GM23338 (cell line): ENCODE data around the gene ANKLE2. TPM values are rescaled to one million over a fixed set of nuclear protein-coding genes. Genes with fewer than 3 reads are reported as not detected.

Source experiments
- ATAC-seq: fragments of 200-7000 bp; cut with Tn5 transposase; 3 replicates; pipeline ENCODE4 v1.9.1; 2020
- DNase-seq: peaks from one replicate; pipeline ENCODE4 v3.0.0-alpha.2; 2015; ENCODE audit warnings: low spot score
- H2AFZ ChIP-seq: fragments of 200-600 bp; sonication (generic); 2 replicates; pipeline ENCODE4 v1.8.0; 2016; ENCODE audit warnings: antibody characterized with exemption, mild to moderate bottlenecking, moderate library complexity
- H3F3A ChIP-seq: fragments of 200-600 bp; sonication (generic); replicated peaks from 2 replicates; pipeline ENCODE4 v1.8.0; 2017; ENCODE audit warnings: antibody characterized with exemption, mixed run types, low read depth
- H3K27ac ChIP-seq: fragments of 200-600 bp; sonication (generic); 2 replicates; pipeline ENCODE4 v1.6.1; 2016; ENCODE audit warnings: low read depth
- H3K27me3 ChIP-seq: fragments of 200-600 bp; sonication (generic); 2 replicates; pipeline ENCODE4 v1.8.0; 2016; ENCODE audit warnings: mild to moderate bottlenecking, mixed run types, moderate library complexity; ENCODE audit not compliant: insufficient read depth
- H3K36me3 ChIP-seq: fragments of 200-600 bp; sonication (generic); 2 replicates; pipeline ENCODE4 v1.8.0; 2016; ENCODE audit warnings: mild to moderate bottlenecking; ENCODE audit not compliant: insufficient read depth
- H3K4me1 ChIP-seq: fragments of 200-600 bp; sonication (generic); 2 replicates; pipeline ENCODE4 v1.8.0; 2016; ENCODE audit warnings: mild to moderate bottlenecking, moderate library complexity; ENCODE audit not compliant: insufficient read depth
- H3K4me2 ChIP-seq: fragments of 200-600 bp; sonication (generic); 2 replicates; pipeline ENCODE4 v1.7.1; 2017; ENCODE audit warnings: mixed run types
- H3K4me3 ChIP-seq: fragments of 200-600 bp; sonication (generic); 2 replicates; pipeline ENCODE4 v1.6.1; 2016; ENCODE audit warnings: mixed run types
- H3K79me2 ChIP-seq: fragments of 200-600 bp; sonication (generic); replicated peaks from 2 replicates; pipeline ENCODE4 v1.8.0; 2017; ENCODE audit warnings: mild to moderate bottlenecking; ENCODE audit not compliant: insufficient read depth
- H3K9me2 ChIP-seq: fragments of 200-600 bp; sonication (generic); 2 replicates; pipeline ENCODE4 v1.8.0; 2017; ENCODE audit not compliant: insufficient read depth
- H4K20me1 ChIP-seq: fragments of 200-600 bp; sonication (generic); replicated peaks from 2 replicates; pipeline ENCODE4 v1.8.0; 2017; ENCODE audit warnings: mild to moderate bottlenecking; ENCODE audit not compliant: insufficient read depth
- H3K27ac Mint-ChIP-seq: 2 replicates; pipeline ENCODE4 v1.8.0; 2020; ENCODE audit warnings: inconsistent platforms, mild to moderate bottlenecking, moderate library complexity, mixed read lengths
- H3K27me3 Mint-ChIP-seq: 3 replicates; pipeline ENCODE4 v1.8.0; 2022; ENCODE audit warnings: low read depth, mild to moderate bottlenecking, moderate library complexity, mixed read lengths, inconsistent platforms; ENCODE audit not compliant: insufficient read depth, poor library complexity
- H3K36me3 Mint-ChIP-seq: 3 replicates; pipeline ENCODE4 v1.8.0; 2021; ENCODE audit warnings: low read depth, mild to moderate bottlenecking, inconsistent platforms, moderate library complexity, mixed read lengths
- H3K4me1 Mint-ChIP-seq: 3 replicates; pipeline ENCODE4 v1.8.0; 2020; ENCODE audit warnings: mild to moderate bottlenecking, inconsistent platforms, mixed read lengths
- H3K4me3 Mint-ChIP-seq: 3 replicates; pipeline ENCODE4 v1.8.0; 2021; ENCODE audit warnings: moderate library complexity, mild to moderate bottlenecking, inconsistent platforms, mixed read lengths
- H3K9me3 Mint-ChIP-seq: 3 replicates; pipeline ENCODE4 v1.8.0; 2020; ENCODE audit warnings: moderate library complexity, mild to moderate bottlenecking, inconsistent platforms, mixed read lengths
- CREB1 ChIP-seq: fragments of 250-450 bp; sonication (Bioruptor Pico); IDR thresholded peaks from 2 replicates; pipeline ENCODE4 v1.5.0; 2020; ENCODE audit warnings: low read depth, mild to moderate bottlenecking, moderate library complexity
- EZH2 ChIP-seq: fragments of 200-600 bp; sonication (generic); IDR thresholded peaks from one replicate; pipeline ENCODE4 v1.8.0; 2017; ENCODE audit warnings: antibody characterized with exemption, mild to moderate bottlenecking, low read depth; ENCODE audit not compliant: unreplicated experiment
- EZH2phosphoT487 ChIP-seq: fragments of 200-600 bp; sonication (generic); IDR thresholded peaks from one replicate; pipeline ENCODE4 v1.8.1; 2018; ENCODE audit warnings: antibody characterized with exemption; ENCODE audit not compliant: unreplicated experiment
- JUNB ChIP-seq: IDR thresholded peaks from one replicate; pipeline ENCODE4 v1.6.1; 2016; ENCODE audit warnings: antibody characterized with exemption; ENCODE audit not compliant: unreplicated experiment
- NANOG ChIP-seq: IDR thresholded peaks from 2 replicates; pipeline ENCODE4 v1.6.1; 2016; ENCODE audit warnings: antibody characterized with exemption, borderline replicate concordance
- POLR2AphosphoS5 ChIP-seq: IDR thresholded peaks from 2 replicates; pipeline ENCODE4 v1.6.1; 2016; ENCODE audit warnings: antibody characterized with exemption, low read depth
- STAT1 ChIP-seq: IDR thresholded peaks from one replicate; pipeline ENCODE4 v1.6.1; 2016; ENCODE audit warnings: antibody characterized with exemption; ENCODE audit not compliant: unreplicated experiment
- ZNF114 ChIP-seq: fragments of 250-450 bp; sonication (Bioruptor Pico); IDR thresholded peaks from 2 replicates; pipeline ENCODE4 v1.5.0; 2020; ENCODE audit warnings: mild to moderate bottlenecking, moderate library complexity
- ZNF331 ChIP-seq: fragments of 250-450 bp; sonication (Bioruptor Pico); IDR thresholded peaks from 2 replicates; pipeline ENCODE4 v1.5.0; 2020; ENCODE audit warnings: low read depth, mild to moderate bottlenecking, moderate library complexity
- polyA plus RNA-seq: library from polyadenylated mRNA; unstranded; fragments of >200 nt; fragmentation: Nextera tagmentation; extraction: Ambion mirVana; gene quantifications from 2 replicates; pipeline ENCODE4 v1.2.1, GENCODE V29; 2016
- total RNA-seq: library from RNA; depleted of rRNA; stranded (reverse); fragments of >200 nt; shearing (Covaris generic); gene quantifications from 2 replicates; pipeline ENCODE4 v1.2.3, GENCODE V29; 2014
- TF ChIP-seq, protein P1 (sequence below): fragments of 250-450 bp; sonication (Bioruptor Pico); IDR thresholded peaks from 2 replicates; pipeline ENCODE4 v1.5.0; 2020; ENCODE audit warnings: mild to moderate bottlenecking, moderate library complexity
- TF ChIP-seq, protein P2 (sequence below): IDR thresholded peaks from 2 replicates; pipeline ENCODE4 v1.6.1; 2016; ENCODE audit warnings: antibody characterized with exemption
- TF ChIP-seq, protein P3 (sequence below), 2 experiments: fragments of 200-600 bp in 1 of 2; sonication (generic) in 1 of 2; conservative IDR thresholded peaks; 2 replicates each; pipeline versions ENCODE4 v1.5.1 to v1.6.1; 2016 to 2017; ENCODE audit warnings: antibody characterized with exemption in 2 of 2, low read depth in 2 of 2, mild to moderate bottlenecking in 2 of 2, moderate library complexity in 1 of 2

ANKLE2 gene
- total and polyA plus RNA-seq, 2 experiments from 2014 or later, result 27.2 to 63.7 TPM

DNA sequence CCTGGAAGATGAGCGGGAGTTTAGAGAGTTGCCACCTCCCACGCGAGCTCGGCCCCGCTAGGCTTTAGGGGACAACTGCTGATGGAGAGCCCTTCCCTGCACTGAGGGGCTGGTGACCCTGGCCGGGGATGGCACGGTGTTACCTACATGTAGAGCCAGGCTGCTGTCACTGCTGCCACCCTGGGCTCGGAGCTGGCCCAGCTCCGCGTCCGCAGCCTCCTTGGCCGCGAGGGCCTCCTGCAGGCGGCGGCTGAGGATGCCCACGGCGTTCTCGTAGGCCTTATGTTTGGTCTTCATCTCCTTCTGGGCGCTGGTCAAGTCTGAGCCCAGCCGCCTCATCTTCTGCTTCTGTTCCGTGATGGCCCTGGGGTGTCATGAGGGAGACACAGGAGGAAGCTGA lies 24.6 kb upstream of the ANKLE2 start (continued):
- TF ChIP-seq ZNF114 (CRISPR knock-in tag), result no peak
- no peak for TF ChIP-seq CREB1
- TF ChIP-seq EZH2, result no peak
- no peak for TF ChIP-seq NANOG
- no peak for TF ChIP-seq POLR2AphosphoS5
- no peak for TF ChIP-seq STAT1

DNA sequence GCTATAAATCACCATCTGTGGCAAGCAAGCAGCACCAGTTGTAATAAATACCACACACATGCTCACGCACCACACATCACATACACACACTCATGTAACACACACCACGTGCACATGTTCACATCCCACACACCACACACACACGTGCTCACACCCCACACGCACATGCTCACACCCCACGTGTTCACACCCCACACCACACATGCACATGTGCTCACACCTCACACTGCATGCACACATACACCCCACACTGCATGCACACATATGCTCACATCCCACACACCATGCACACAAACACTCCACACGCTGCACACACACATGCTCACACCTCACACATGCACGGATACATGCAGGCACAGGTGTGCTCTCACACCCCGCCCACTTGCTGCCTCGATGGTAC lies 22.9 kb upstream of the ANKLE2 start:
- Histone ChIP-seq H3F3A (0 out of 2 replicates have a peak, but pooled peaks cover 6% of the 10 kb centered on the region), H3K79me2 (no peaks in the 10 kb centered on the region), H2AFZ (no peak overlapping the region), H3K4me3 (no peak overlapping the region), H4K20me1 (no peaks in the 10 kb centered on the region), H3K9me2 (no peaks in the 10 kb centered on the region), H3K4me1 (no peaks in the 10 kb centered on the region), H3K4me2 (no peak overlapping the region), H3K27me3 (no peaks in the 10 kb centered on the region), H3K27ac (no peak overlapping the region), H3K36me3 (peaks cover 21% of the 10 kb centered on the region)
- no peak for DNase-seq
- H3K27me3 Mint-ChIP-seq, result peaks cover 11% of the 10 kb centered on the region
- no peaks in the 10 kb centered on the region for H3K4me1 Mint-ChIP-seq
- no peak for ATAC-seq
- no peak for TF ChIP-seq EZH2
- peaks cover 73% of the 10 kb centered on the region for H3K36me3 Mint-ChIP-seq
- H3K9me3 Mint-ChIP-seq, result no peaks in the 10 kb centered on the region
- H3K27ac Mint-ChIP-seq, result no peak overlapping the region
- no peak overlapping the region for H3K4me3 Mint-ChIP-seq

DNA sequence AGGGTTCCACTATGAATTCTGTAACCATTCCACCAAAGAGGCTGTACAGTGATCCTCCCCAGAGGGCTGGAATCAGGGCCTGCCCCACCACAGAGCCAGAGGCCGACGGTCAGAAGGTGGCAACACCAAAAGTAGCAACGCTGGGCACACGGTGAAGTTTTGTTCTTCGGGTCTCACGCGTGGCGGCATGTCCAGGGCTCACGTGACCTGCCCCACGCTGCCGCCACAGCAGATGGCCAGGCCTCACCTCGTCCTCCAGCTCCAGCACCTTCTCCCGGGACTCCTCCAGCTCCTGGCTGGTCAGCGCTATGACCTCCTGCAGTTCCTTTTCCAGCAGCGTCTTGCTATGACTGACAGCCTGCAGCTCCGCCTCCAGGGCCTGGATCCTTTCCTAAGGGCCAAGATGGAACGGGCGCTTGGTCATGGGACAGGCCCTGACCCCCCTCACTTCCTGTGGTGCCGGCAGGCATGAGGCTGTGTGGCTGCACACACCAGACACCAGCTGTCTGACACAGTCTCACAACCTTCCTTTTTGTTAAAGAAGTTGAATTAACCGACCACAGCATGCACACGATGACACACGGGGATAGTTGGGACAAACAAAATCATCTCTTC lies 22.4 kb upstream of the ANKLE2 start:
- Histone ChIP-seq H3K79me2 (no peaks in the 10 kb centered on the region), H3K27ac (no peak overlapping the region), H3K9me2 (no peaks in the 10 kb centered on the region), H3K27me3 (no peaks in the 10 kb centered on the region), H3K4me2 (no peak overlapping the region), H4K20me1 (no peaks in the 10 kb centered on the region), H3K4me3 (no peak overlapping the region), H2AFZ (no peak overlapping the region), H3F3A (0 out of 2 replicates have a peak, but pooled peaks cover 5% of the 10 kb centered on the region), H3K4me1 (no peaks in the 10 kb centered on the region), H3K36me3 (peaks cover 21% of the 10 kb centered on the region)
- Mint-ChIP-seq H3K4me1 (no peaks in the 10 kb centered on the region), H3K4me3 (no peak overlapping the region), H3K36me3 (peaks cover 70% of the 10 kb centered on the region), H3K27ac (no peak overlapping the region), H3K27me3 (peaks cover 11% of the 10 kb centered on the region), H3K9me3 (no peaks in the 10 kb centered on the region)
- DNase-seq, result no peak
- ATAC-seq, result no peak
- TF ChIP-seq, protein P1, sequence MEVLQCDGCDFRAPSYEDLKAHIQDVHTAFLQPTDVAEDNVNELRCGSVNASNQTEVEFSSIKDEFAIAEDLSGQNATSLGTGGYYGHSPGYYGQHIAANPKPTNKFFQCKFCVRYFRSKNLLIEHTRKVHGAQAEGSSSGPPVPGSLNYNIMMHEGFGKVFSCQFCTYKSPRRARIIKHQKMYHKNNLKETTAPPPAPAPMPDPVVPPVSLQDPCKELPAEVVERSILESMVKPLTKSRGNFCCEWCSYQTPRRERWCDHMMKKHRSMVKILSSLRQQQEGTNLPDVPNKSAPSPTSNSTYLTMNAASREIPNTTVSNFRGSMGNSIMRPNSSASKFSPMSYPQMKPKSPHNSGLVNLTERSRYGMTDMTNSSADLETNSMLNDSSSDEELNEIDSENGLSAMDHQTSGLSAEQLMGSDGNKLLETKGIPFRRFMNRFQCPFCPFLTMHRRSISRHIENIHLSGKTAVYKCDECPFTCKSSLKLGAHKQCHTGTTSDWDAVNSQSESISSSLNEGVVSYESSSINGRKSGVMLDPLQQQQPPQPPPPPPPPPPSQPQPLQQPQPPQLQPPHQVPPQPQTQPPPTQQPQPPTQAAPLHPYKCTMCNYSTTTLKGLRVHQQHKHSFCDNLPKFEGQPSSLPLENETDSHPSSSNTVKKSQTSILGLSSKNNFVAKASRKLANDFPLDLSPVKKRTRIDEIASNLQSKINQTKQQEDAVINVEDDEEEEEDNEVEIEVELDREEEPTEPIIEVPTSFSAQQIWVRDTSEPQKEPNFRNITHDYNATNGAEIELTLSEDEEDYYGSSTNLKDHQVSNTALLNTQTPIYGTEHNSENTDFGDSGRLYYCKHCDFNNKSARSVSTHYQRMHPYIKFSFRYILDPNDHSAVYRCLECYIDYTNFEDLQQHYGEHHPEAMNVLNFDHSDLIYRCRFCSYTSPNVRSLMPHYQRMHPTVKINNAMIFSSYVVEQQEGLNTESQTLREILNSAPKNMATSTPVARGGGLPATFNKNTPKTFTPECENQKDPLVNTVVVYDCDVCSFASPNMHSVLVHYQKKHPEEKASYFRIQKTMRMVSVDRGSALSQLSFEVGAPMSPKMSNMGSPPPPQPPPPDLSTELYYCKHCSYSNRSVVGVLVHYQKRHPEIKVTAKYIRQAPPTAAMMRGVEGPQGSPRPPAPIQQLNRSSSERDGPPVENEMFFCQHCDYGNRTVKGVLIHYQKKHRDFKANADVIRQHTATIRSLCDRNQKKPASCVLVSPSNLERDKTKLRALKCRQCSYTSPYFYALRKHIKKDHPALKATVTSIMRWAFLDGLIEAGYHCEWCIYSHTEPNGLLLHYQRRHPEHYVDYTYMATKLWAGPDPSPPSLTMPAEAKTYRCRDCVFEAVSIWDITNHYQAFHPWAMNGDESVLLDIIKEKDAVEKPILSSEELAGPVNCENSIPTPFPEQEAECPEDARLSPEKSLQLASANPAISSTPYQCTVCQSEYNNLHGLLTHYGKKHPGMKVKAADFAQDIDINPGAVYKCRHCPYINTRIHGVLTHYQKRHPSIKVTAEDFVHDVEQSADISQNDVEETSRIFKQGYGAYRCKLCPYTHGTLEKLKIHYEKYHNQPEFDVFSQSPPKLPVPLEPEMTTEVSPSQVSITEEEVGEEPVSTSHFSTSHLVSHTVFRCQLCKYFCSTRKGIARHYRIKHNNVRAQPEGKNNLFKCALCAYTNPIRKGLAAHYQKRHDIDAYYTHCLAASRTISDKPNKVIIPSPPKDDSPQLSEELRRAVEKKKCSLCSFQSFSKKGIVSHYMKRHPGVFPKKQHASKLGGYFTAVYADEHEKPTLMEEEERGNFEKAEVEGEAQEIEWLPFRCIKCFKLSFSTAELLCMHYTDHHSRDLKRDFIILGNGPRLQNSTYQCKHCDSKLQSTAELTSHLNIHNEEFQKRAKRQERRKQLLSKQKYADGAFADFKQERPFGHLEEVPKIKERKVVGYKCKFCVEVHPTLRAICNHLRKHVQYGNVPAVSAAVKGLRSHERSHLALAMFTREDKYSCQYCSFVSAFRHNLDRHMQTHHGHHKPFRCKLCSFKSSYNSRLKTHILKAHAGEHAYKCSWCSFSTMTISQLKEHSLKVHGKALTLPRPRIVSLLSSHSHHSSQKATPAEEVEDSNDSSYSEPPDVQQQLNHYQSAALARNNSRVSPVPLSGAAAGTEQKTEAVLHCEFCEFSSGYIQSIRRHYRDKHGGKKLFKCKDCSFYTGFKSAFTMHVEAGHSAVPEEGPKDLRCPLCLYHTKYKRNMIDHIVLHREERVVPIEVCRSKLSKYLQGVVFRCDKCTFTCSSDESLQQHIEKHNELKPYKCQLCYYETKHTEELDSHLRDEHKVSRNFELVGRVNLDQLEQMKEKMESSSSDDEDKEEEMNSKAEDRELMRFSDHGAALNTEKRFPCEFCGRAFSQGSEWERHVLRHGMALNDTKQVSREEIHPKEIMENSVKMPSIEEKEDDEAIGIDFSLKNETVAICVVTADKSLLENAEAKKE (CRISPR knock-in tag), result no peak
- TF ChIP-seq EZH2phosphoT487, result no peak
- TF ChIP-seq ZNF114 (CRISPR knock-in tag), result no peak
- no peak for TF ChIP-seq JUNB
- TF ChIP-seq, protein P2, sequence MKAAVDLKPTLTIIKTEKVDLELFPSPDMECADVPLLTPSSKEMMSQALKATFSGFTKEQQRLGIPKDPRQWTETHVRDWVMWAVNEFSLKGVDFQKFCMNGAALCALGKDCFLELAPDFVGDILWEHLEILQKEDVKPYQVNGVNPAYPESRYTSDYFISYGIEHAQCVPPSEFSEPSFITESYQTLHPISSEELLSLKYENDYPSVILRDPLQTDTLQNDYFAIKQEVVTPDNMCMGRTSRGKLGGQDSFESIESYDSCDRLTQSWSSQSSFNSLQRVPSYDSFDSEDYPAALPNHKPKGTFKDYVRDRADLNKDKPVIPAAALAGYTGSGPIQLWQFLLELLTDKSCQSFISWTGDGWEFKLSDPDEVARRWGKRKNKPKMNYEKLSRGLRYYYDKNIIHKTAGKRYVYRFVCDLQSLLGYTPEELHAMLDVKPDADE, result no peak
- no peak for TF ChIP-seq EZH2
- TF ChIP-seq ZNF331 (CRISPR knock-in tag), result no peak
- TF ChIP-seq, protein P3, sequence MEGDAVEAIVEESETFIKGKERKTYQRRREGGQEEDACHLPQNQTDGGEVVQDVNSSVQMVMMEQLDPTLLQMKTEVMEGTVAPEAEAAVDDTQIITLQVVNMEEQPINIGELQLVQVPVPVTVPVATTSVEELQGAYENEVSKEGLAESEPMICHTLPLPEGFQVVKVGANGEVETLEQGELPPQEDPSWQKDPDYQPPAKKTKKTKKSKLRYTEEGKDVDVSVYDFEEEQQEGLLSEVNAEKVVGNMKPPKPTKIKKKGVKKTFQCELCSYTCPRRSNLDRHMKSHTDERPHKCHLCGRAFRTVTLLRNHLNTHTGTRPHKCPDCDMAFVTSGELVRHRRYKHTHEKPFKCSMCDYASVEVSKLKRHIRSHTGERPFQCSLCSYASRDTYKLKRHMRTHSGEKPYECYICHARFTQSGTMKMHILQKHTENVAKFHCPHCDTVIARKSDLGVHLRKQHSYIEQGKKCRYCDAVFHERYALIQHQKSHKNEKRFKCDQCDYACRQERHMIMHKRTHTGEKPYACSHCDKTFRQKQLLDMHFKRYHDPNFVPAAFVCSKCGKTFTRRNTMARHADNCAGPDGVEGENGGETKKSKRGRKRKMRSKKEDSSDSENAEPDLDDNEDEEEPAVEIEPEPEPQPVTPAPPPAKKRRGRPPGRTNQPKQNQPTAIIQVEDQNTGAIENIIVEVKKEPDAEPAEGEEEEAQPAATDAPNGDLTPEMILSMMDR (conservative IDR thresholded peaks at IDR 0.05; ENCODE audit: low read depth in 2 of 2), result no peak
- TF ChIP-seq CREB1, result no peak
